ENCODE data around the gene IGFBP4. TPM values are rescaled to one million over a fixed set of nuclear protein-coding genes. Genes with fewer than 3 reads are reported as not detected.

Gene IGFBP4
- total and polyA plus RNA-seq, 2 of the 4 experiments (the other 2 are of a cell fraction): 308 to 1,187 TPM

DNA sequence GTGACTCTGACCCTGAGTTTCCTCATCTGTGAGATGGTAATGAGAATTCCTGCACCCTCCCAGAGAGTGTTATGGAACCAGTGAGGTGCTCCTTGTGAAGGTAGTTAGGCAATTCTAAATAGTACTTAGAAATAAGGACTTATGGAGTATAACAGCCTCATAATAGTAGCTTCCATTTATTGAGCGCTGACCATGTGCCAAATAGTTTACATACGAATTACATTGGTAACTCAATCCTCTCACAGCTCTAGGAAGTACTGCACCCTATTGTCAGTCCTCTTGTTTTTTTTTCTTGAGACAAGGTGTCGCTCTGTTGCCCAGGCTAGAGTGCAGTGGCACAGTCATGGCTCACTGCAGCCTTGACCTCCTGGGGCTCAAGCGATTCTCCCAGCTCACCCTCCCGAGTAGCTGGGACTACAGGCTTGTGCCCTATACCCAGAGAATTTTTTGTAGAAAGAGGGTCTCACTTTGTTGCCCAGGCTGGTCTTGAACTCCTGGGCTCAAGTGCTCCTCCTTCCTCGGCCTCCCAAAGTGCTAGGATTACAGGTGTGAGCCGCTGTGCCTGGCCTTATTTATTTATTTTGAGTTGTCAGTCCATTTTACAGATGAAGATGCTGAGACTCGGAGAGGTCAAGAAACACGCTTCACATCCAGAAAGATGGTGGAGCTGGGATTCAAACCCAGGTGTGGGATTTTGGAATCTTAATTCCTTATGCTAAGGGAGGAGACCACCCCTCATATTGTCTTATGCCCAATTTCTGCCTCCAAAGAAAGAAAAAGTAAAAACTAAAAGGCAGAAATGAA lies 55.2 kb downstream of the IGFBP4 start:
- Histone ChIP-seq H4K91ac (ENCODE audit: insufficient read depth, low read depth, low read length) (peak overlapping the region; percentile 80), H3K27me3 (ENCODE audit: control insufficient read depth, insufficient read depth, low read length) (no peaks in the 10 kb centered on the region), H3K14ac (replicated peaks; ENCODE audit: low read depth, low read length) (peak overlapping the region; percentile 59), H3K9me1 (ENCODE audit: insufficient read depth, low read length) (peaks cover 10% of the 10 kb centered on the region), H3K23ac (ENCODE audit: low read depth, low read length) (peak overlapping the region; percentile 4; the same call in 1 of the 2 replicates), H2BK20ac (ENCODE audit: low read depth, low read length) (peak overlapping the region; percentile 84), H3K79me1 (ENCODE audit: low read depth in 1 of 2, low read length in 2 of 2) (peaks cover 0 to 6% of the 10 kb centered on the region in 2 experiments; a peak in 1 of 4 replicates), H3K4ac (ENCODE audit: low read depth, low read length) (peak overlapping the region; percentile 64), H2BK5ac (ENCODE audit: low read depth, low read length, poor library complexity, severe bottlenecking) (peak overlapping the region; percentile 33), H3K27ac (ENCODE audit: insufficient read depth, low read length) (peak overlapping the region; percentile 56), H4K5ac (ENCODE audit: low read depth, low read length) (peak overlapping the region; percentile 88), H2AFZ (replicated peaks; ENCODE audit: low read length, poor library complexity) (peak overlapping the region; percentile 3), H2BK120ac (ENCODE audit: low read depth, low read length) (peak overlapping the region; percentile 59), H2AK9ac (replicated peaks; ENCODE audit: low read depth, low read length, poor library complexity) (no peak overlapping the region), H2AK5ac (ENCODE audit: low read depth, low read length) (peak overlapping the region; percentile 62), H3K56ac (ENCODE audit: extremely low read depth, insufficient read depth, low read length) (no peak overlapping the region), H3K9me3 (ENCODE audit: control insufficient read depth, insufficient read depth, low read length) (no peaks in the 10 kb centered on the region; the same call in 1 of the 2 replicates), H3K9ac (ENCODE audit: low read depth, low read length) (no peak overlapping the region), H3K18ac (ENCODE audit: low read depth, low read length) (peak overlapping the region; percentile 84), H2BK15ac (ENCODE audit: low read depth, low read length) (peak overlapping the region; percentile 90; the same call in 2 of the 3 replicates), H3K4me1 (ENCODE audit: control insufficient read depth, insufficient read depth, low read length) (peaks cover 23% of the 10 kb centered on the region), H4K8ac (ENCODE audit: low read depth in 2 of 2, low read length in 2 of 2) (peak overlapping the region; percentile 70 to 99), H4K20me1 (ENCODE audit: insufficient read depth, low read length) (no peaks in the 10 kb centered on the region), H3K36me3 (ENCODE audit: control insufficient read depth, insufficient read depth, low read length) (no peaks in the 10 kb centered on the region), H3K4me3 (ENCODE audit: insufficient read depth, low read depth, low read length) (no peak overlapping the region), H3K4me2 (ENCODE audit: low read depth, low read length) (peak overlapping the region; percentile 11; the same call in 1 of the 2 replicates)
- in situ Hi-C loops (cut with MboI; ENCODE audit: low sequenced_read_pairs) (no loop called here), intact Hi-C loops (cut with micrococcal nuclease) (loop anchor here (1.0 kb wide), 1 partner anchor 12 kb away; no protein-coding TSS in a partner anchor), dilution Hi-C loops (cut with HindIII; ENCODE audit: low sequenced_read_pairs, unreplicated experiment) (no loop called here)
- no peak for ATAC-seq (ENCODE audit: low read depth)
- POLR2A ChIA-PET (ENCODE audit: unreplicated experiment): no interaction called here
- CTCF ChIA-PET: interaction anchor here (0.6 to 1.4 kb wide), 4 partner anchors 22 to 56 kb away, joined by 3 to 10 read pairs (median 4); no protein-coding TSS in a partner anchor
- BruUV-seq (replicated peaks): no TSS peak
- DNase-seq: no peak
- WGBS, 2 experiments (ENCODE audit: extremely low coverage in 2 of 2, insufficient read length in 1 of 2): 57% methylated on average over 4 of the region's 9 CpGs; no CpG with 5 or more reads in 1 of the 2 experiments
- TF ChIP-seq, protein P1, sequence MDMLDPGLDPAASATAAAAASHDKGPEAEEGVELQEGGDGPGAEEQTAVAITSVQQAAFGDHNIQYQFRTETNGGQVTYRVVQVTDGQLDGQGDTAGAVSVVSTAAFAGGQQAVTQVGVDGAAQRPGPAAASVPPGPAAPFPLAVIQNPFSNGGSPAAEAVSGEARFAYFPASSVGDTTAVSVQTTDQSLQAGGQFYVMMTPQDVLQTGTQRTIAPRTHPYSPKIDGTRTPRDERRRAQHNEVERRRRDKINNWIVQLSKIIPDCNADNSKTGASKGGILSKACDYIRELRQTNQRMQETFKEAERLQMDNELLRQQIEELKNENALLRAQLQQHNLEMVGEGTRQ (IDR thresholded peaks at IDR 0.05; ENCODE audit: low read depth, low read length): no peak
- no peak for TF ChIP-seq NFE2L2 (IDR thresholded peaks at IDR 0.05; ENCODE audit: low read depth, low read length)
- TF ChIP-seq SMC3 (IDR thresholded peaks at IDR 0.05; ENCODE audit: low read depth, low read length): no peak
- TF ChIP-seq FOS (IDR thresholded peaks at IDR 0.05; ENCODE audit: low read depth, low read length): no peak
- TF ChIP-seq, protein P2, sequence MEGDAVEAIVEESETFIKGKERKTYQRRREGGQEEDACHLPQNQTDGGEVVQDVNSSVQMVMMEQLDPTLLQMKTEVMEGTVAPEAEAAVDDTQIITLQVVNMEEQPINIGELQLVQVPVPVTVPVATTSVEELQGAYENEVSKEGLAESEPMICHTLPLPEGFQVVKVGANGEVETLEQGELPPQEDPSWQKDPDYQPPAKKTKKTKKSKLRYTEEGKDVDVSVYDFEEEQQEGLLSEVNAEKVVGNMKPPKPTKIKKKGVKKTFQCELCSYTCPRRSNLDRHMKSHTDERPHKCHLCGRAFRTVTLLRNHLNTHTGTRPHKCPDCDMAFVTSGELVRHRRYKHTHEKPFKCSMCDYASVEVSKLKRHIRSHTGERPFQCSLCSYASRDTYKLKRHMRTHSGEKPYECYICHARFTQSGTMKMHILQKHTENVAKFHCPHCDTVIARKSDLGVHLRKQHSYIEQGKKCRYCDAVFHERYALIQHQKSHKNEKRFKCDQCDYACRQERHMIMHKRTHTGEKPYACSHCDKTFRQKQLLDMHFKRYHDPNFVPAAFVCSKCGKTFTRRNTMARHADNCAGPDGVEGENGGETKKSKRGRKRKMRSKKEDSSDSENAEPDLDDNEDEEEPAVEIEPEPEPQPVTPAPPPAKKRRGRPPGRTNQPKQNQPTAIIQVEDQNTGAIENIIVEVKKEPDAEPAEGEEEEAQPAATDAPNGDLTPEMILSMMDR (conservative IDR thresholded peaks at IDR 0.05; ENCODE audit: low read depth, low read length): no peak
- no peak for TF ChIP-seq POLR2A (IDR thresholded peaks at IDR 0.05; ENCODE audit: low read depth, low read length)
- TF ChIP-seq MAFK (IDR thresholded peaks at IDR 0.05; ENCODE audit: low read depth, low read length): no peak
- no peak for TF ChIP-seq MXI1 (IDR thresholded peaks at IDR 0.05; ENCODE audit: borderline replicate concordance, low read depth, low read length)
- no peak for TF ChIP-seq RFX5 (IDR thresholded peaks at IDR 0.05; ENCODE audit: low read depth, low read length)
- no peak for TF ChIP-seq MAZ (IDR thresholded peaks at IDR 0.05; ENCODE audit: borderline replicate concordance, low read depth, low read length)
- no peak for TF ChIP-seq CEBPB (IDR thresholded peaks at IDR 0.05; ENCODE audit: low read depth, low read length)
- TF ChIP-seq, protein P3, sequence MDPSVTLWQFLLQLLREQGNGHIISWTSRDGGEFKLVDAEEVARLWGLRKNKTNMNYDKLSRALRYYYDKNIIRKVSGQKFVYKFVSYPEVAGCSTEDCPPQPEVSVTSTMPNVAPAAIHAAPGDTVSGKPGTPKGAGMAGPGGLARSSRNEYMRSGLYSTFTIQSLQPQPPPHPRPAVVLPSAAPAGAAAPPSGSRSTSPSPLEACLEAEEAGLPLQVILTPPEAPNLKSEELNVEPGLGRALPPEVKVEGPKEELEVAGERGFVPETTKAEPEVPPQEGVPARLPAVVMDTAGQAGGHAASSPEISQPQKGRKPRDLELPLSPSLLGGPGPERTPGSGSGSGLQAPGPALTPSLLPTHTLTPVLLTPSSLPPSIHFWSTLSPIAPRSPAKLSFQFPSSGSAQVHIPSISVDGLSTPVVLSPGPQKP (IDR thresholded peaks at IDR 0.05; ENCODE audit: borderline replicate concordance, low read depth, low read length): no peak
- TF ChIP-seq BHLHE40 (IDR thresholded peaks at IDR 0.05; ENCODE audit: low read depth, low read length): no peak
- no peak for TF ChIP-seq RAD21 (IDR thresholded peaks at IDR 0.05; ENCODE audit: low read length)
